Peyer's patch (tissue), 4 donors: ENCODE results near the gene CWF19L2.

Source experiments
- POLR2A ChIP-seq, 2 donors: fragments of 450-650 bp; IDR thresholded peaks; one replicate each; pipeline ENCODE4 v1.5.1; 2017; ENCODE audit warnings: antibody characterized with exemption in 2 of 2, mild to moderate bottlenecking in 2 of 2, moderate library complexity in 2 of 2
- TF ChIP-seq, protein P1 (sequence below), 6 experiments: fragments of 450-650 bp in 4 of 6; fragments of 200-600 bp in 2 of 6; sonication (generic) in 1 of 6; IDR thresholded peaks; one replicate each; pipeline ENCODE4 v1.5.1; 2017 to 2019; ENCODE audit warnings: antibody characterized with exemption in 6 of 6, mild to moderate bottlenecking in 3 of 6, moderate library complexity in 1 of 6

DNA sequence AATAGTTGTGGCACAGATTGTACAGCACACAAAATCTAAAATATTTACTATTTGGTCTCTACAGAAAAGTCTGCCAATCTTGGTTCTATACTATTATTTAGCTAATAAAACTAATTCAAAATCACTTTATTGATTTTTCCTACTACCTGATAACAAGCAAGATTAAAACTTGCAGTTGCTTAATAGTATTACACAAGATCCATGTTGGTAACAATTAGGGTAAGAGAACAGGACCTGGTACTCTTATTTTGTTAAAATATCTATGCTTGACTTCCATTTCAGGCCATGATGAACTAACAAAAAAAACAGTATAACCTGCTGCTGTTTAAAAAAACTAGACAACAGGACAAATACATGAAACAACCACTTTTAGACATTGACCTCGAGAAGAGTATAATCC, 52.4 kb downstream of the CWF19L2 start:
- no peak for TF ChIP-seq POLR2A (IDR thresholded peaks at IDR 0.05)
- TF ChIP-seq, protein P1, sequence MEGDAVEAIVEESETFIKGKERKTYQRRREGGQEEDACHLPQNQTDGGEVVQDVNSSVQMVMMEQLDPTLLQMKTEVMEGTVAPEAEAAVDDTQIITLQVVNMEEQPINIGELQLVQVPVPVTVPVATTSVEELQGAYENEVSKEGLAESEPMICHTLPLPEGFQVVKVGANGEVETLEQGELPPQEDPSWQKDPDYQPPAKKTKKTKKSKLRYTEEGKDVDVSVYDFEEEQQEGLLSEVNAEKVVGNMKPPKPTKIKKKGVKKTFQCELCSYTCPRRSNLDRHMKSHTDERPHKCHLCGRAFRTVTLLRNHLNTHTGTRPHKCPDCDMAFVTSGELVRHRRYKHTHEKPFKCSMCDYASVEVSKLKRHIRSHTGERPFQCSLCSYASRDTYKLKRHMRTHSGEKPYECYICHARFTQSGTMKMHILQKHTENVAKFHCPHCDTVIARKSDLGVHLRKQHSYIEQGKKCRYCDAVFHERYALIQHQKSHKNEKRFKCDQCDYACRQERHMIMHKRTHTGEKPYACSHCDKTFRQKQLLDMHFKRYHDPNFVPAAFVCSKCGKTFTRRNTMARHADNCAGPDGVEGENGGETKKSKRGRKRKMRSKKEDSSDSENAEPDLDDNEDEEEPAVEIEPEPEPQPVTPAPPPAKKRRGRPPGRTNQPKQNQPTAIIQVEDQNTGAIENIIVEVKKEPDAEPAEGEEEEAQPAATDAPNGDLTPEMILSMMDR (IDR thresholded peaks at IDR 0.05) = no peak
